ENCODE results near the gene PCDH9.

- no peak for TF ChIP-seq EZH2 (IDR thresholded peaks at IDR 0.05; ENCODE audit: insufficient read depth, low read length)
- TF ChIP-seq, protein P1, sequence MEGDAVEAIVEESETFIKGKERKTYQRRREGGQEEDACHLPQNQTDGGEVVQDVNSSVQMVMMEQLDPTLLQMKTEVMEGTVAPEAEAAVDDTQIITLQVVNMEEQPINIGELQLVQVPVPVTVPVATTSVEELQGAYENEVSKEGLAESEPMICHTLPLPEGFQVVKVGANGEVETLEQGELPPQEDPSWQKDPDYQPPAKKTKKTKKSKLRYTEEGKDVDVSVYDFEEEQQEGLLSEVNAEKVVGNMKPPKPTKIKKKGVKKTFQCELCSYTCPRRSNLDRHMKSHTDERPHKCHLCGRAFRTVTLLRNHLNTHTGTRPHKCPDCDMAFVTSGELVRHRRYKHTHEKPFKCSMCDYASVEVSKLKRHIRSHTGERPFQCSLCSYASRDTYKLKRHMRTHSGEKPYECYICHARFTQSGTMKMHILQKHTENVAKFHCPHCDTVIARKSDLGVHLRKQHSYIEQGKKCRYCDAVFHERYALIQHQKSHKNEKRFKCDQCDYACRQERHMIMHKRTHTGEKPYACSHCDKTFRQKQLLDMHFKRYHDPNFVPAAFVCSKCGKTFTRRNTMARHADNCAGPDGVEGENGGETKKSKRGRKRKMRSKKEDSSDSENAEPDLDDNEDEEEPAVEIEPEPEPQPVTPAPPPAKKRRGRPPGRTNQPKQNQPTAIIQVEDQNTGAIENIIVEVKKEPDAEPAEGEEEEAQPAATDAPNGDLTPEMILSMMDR (IDR thresholded peaks at IDR 0.05; ENCODE audit: insufficient read depth, low read depth, low read length), result no peak
These were observed 928.7 kb downstream of the PCDH9 start for GRCh38 chr13:66301482-66301881.

All from astrocyte (in vitro differentiated cells and primary cell).